Erythroblast (primary cell): ENCODE measurements around the gene CAMSAP2.
"Not testable (repeated sequence)": the region's sequence is repeated elsewhere in the genome, so short reads cannot be mapped to it uniquely, and the experiment has no call there.

Experiments
- DNase-seq, 2 experiments: peaks; one replicate each; lab custom pipeline; 2025; lab: John Stamatoyannopoulos, UW
- GATA1 ChIP-seq: IDR thresholded peaks from 2 replicates; pipeline ENCODE4 v1.6.1; 2011; ENCODE audit warnings: low read depth, mild to moderate bottlenecking, control low read depth, low read length, moderate library complexity
- POLR2A ChIP-seq: IDR thresholded peaks from 2 replicates; pipeline ENCODE4 v1.6.1; 2011; ENCODE audit warnings: mild to moderate bottlenecking, low read length

The CAMSAP2 gene

GRCh38 chr1:200731654-200732332 lies 6.9 kb upstream of the CAMSAP2 start:
- no peak for DNase-seq
- TF ChIP-seq GATA1 (no peak), POLR2A (no peak)

DNA sequence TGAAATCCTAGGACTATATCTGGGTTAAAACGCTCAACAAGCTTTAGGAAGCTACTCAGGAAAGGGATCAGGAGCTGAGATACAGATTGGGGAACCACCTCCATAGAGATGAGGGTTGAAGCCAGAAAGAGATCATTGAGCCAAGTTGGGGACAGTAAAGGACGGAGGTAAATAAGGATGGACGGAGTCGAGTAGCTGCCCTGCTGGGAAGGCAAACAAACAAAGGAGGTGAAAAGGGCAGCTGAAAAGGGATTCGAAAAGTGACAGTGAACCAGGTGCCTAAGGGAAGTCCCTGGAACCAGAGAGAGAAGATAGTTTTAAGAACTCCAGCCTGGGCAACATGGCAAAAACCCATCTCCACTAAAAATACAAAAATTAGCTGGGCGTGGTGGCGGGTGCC lies 6.3 kb upstream of the CAMSAP2 start:
- DNase-seq: no peak
- no peak for TF ChIP-seq POLR2A
- no peak for TF ChIP-seq GATA1

GRCh38 chr1:200733907-200734306 lies 4.8 kb upstream of the CAMSAP2 start:
- TF ChIP-seq GATA1: no peak
- TF ChIP-seq POLR2A: no peak

DNA sequence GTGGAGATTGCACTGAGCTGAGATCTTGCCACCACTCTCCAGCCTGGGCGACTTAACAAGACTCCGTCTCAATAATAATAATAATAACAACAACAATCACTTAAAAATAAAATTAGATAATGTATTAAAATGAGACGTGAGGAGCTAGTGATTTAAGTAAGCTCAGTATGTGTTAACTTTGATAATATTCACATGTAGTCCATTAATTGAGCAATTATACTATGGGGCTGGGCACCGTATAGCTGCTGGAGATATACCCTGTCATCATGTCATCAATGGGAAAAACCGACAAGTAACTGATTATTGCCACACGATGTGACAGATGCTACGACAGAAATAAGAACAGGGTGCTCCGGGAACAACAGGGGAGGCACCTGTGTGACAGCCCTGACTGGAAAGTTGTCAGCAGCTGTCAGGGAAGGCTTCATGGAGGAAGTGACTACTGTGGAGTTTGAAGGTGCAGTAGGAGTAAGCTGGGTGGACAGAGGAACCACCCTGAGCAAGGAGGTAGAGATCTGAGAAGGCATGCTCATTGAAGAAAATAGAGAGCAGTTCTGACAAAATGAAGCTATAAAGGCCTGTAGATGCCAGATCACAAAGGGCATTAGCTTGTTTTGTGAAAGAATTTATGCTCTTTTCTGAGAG lies 924 bp upstream of the CAMSAP2 start:
- no peak for TF ChIP-seq GATA1
- TF ChIP-seq POLR2A: no peak

More at GRCh38 chr1:200733907-200734306, 4.8 kb upstream of the CAMSAP2 start:
- DNase-seq: no peak

GRCh38 chr1:200738949-200739651 lies 407 bp downstream of the CAMSAP2 start:
- no peak for TF ChIP-seq GATA1
- no peak for TF ChIP-seq POLR2A
- DNase-seq: peak in 1 of 2 experiments; percentile 7

More for the DNA sequence above, 924 bp upstream of the CAMSAP2 start:
- DNase-seq: no peak

DNA sequence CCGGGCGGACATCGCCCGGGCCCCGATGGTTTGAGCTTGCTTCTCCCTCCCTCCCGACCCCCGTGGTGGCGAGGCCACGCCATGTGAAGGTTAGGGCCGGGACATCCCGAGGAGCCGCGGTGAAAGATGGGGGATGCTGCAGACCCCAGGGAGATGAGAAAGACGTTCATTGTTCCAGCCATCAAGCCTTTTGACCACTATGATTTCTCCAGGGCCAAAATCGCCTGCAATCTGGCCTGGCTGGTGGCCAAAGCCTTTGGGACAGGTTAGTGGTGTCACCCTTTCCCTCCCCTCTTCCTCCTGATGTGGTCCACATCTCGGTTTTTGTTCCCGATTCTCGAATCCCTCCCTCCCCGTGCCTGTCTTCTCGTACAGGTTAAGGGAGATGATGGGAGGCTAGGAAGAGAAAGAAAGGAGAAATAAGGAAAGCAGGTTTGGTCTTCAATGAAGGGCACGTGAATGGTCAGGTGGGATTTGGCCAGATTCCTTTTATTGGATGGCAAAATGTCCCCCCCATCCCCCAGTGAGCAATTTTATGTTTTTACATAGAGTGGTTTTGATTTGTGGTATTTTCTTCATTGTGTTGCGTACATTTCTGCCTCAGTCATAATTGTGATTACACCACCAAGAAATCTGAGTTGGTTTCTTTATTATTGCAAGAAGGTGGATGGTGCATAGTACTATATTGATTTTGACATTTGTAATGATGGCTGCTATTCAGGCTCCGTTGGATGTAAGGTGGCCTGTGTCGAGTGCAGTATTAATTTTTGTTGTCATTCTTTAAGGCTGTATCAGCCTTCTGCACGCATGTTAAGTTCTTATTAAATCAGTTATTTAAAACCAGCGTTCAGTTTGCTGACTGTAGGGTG lies 1.2 kb downstream of the CAMSAP2 start:
- DNase-seq: no peak
- no peak for TF ChIP-seq GATA1

DNA sequence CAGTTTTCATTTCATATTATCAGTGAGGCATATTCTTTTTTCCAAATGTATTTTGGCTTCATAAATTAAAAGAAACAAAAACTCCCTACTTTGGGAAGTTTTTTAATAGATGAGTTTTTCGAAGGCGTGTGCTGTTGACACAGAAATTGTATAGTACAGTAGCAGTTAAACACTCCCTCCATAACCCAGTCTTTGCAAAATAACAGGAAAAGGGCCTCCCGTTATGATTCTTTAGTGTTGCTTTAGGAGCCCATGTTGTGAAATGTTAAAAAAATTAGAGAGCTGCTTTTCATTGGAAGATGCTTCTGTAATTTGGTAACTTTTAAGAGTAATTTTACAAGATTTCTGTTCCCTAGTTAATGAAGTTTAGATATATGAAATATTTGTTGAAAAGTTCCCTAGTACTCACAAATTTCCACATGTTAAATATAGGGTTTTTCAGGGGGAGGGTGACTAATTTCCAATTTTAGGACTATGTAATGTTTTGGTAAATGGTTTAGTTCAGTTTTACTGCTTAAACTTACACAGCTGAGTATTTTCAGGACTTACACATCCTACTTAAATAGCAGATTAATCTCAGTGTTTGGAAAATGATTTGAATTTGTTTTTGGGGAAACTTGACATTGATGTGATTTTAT lies 2.0 kb downstream of the CAMSAP2 start:
- TF ChIP-seq GATA1 (no peak), POLR2A (no peak)
- DNase-seq: no peak

DNA sequence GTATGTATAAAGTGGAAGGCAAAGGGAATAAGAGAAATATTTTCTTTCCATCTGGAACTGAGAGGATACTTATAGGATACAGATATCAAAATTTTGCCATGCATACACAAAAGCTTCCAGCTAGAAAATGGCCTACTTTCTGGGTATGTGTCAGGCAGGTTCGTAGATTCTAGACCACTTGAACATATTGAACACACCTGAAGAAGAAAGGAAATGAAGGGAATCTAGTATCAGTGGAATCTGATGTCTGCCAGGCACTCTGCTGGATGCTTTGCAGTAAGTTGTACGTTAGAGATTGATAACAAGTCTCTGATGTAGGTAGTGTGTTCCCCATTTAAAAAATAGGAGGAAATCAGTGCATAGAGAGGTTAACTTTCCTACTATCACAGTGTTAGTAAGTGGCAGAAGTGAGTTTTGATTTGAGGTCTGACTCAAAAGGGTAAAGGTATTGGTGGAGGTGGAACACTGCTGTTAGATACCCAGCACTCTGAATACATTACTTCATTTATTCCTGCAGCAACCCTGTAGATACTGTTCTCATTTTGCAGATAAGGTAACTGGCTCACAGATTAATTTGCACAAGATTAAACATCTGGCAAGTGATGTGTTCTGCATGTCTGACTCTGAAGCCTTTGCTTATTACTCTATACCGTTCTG lies 3.0 kb downstream of the CAMSAP2 start:
- TF ChIP-seq GATA1: no peak
- no peak for TF ChIP-seq POLR2A
- no peak for DNase-seq

DNA sequence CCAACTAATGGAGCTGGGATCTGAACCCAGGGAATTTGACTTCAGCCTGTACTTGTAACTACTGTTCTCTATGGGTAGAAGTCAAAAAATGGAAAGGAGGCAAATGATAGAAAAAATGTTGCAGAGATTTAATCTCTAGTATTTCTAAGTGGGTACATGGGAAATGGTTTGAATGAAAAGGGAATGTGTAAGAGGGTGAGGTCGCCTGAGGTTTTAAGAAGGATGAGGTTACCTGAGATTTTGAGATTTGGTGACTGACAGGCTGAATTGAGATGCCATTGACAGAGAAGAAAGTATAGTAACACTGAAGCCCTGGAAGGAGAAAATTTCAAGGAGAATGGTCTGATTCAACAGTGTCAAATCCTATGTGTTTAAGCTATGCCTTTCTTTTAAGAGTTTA lies 5.5 kb downstream of the CAMSAP2 start:
- TF ChIP-seq GATA1 (no peak), POLR2A (no peak)
- no peak for DNase-seq

DNA sequence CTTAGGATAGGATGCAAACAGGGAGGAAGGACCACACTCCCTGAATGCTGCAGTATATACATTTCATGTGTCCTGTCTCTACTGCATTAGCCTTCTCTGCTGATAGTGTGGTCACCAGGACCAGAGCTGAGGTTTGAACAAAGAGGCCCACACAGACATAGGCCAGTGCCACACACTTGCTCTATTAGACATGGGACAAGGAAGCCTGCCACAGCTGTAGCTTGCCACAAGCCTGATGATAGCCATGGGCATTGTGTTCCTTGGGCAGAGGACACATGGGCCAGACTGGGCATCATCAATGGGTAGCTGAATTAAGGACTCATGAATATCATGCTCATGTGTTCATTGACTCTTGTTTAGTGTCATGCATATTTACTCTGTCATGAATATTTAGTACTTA lies 10.4 kb downstream of the CAMSAP2 start:
- DNase-seq: no peak
- TF ChIP-seq POLR2A (no peak), GATA1 (no peak)

DNA sequence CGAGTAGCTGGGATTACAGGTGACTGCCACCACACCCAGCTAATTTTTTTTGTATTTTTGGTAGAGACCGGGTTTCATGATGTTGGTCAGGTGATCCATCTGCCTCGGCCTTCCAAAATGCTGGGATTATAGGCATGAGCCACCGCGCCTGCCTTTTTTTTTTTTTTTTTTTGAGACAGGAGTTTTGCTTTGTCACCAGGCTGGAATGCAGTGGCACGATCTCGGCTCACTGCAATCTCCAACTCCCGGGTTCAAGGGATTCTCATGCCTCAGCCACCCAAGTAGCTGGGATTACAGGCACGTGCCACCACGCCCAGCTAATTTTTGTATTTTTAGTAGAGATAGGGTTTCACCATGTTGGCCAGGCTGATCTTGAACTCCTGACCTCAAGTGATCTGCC lies 12.1 kb downstream of the CAMSAP2 start:
- not testable (repeated sequence) for DNase-seq

- TF ChIP-seq POLR2A: no peak
- TF ChIP-seq GATA1: no peak
- no peak for DNase-seq
These were observed 13.0 kb downstream of the CAMSAP2 start for GRCh38 chr1:200751717-200752116.
